GM21723 (cell line): ENCODE data around the gene TYMP.
A peak's percentile ranks its signal among the peaks of the same experiment; 100 is the strongest.

Source experiments
- ATAC-seq: cut with Tn5 transposase; IDR thresholded peaks from one replicate; pipeline ENCODE4 v1.9.1; 2021; ENCODE audit warnings: mild to moderate bottlenecking, moderate library complexity; ENCODE audit not compliant: unreplicated experiment

The TYMP gene

DNA sequence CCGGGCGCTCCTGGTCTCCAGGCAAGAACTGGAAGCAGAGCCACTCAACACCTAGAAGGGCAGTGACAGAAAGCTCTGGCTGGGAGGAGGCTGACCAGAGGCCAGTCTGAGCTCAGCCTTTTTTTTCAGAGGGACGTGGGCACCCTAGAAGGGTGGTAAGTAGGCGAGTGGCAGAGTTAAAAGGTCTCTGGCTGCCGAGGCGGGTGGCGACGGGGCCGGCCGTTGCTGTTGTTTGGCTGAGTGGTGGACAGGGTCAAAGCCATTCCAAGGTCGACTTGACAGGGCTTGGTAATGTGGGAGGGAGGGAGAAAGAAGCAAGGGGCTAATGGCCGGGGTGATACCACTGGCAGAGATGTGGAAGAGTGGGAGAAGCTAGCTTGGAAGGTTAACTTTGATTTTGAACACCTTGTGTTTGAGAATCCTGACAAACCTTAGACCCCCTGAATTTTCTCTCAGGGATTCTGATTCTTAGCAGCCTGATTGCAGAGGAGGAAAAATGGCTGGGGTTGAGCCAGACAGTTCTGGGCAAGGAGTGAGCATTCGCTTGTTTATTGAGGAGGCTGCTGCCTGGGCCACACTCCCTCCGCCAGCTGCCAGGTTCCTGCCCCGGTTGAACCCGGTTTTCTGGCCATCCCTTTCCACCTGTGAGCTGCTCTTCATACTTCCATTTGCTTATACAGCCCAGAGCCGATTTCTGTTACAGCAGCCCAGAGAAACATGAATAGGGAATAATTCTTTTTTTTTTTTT, 33.8 kb upstream of the TYMP start:
- ATAC-seq = peak; percentile 11

DNA sequence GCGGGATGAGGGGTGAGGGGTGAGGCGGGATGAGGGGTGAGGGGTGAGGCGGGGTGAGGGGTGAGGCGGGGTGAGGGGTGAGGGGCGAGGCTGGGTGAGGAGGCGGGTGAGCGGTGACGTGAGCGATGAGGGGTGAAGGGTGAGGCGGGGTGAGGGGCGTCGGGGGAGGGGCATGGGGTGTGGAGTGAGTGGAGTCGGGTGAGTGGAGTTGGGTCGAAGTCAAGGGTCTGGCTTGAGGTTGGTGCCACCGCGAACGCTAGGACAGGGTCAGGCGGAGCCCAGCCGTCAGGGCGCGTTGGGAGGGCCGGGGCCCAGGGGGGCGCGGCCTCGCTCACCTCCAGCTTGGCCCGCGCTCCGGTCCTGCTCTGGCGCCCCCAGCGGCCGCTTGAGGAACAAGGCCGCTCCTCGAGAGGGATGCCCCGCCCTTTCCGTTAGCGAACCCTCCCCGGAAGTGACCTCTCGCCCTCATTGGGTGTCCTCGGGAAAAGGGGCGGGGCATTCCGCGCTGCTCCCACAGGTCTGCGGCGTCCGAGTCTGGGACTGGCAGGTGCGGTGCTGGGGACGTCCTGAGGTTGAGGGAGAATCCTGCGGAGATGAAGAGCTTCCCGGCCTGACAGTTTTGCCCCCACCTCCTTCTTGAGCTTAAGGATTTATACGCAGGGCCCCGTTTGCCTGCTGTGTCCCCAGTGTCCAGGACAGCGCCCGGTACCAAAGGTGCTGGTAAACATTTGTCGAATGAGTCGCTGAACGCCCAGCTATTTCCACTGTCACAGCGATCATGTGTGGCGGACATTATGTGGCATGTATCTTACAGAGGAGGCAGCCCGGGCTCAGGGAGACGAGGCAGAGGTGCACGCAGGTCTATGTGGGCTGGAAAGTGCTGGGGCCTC, 33.0 kb upstream of the TYMP start, which contains the start of gene SYCE3:
Gene SYCE3, minus strand, starts transcription at position 397 of the 890 bp plus-strand sequence. CDS start 6,514 bp downstream, outside the sequence.
- peak; percentile 89 for ATAC-seq

DNA sequence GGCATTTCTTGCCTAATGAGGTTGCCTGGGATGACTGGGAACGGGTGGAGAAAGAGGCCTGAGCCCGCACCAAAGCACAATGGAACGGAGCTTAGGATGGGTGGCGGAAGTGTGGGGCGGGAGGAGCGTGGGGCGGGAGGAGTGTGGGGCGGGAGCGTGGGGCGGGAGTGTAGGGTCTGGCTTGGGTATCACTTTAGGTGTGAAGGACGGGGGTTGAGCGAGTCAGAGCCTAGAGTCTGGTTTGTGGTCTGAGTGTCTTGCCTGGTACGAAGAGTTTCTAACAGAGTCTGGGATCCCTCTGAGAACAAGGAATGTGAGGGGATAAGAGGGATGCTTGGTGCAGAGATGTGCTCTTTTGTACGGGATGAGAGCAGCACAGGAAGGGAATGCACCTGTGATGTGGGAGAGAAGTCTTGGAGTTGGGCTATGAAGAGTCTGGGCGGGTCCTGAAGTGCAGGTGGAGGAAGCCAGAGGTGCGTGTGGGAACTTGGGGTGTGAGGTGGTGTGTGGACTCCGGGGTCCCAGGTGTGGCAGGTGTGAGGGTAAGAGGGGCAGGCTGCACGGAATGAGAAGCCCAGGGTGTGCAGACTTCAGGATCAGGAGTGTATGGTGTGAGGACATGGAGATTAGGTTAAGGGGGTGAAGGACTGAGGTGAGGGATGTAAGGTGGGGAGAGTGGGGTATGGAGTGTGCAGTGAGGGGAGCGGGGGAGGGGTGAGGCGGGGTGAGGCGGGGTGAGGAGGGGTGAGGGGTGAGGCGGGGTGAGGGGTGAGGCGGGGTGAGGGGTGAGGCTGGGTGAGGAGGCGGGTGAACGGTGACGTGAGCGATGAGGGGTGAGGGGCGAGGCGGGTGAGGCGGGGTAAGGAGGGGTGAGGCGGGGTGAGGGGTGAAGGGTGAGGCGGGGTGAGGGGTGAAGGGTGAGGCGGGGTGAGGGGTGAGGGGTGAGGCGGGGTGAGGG, 31.9 kb upstream of the TYMP start:
- no peak for ATAC-seq

DNA sequence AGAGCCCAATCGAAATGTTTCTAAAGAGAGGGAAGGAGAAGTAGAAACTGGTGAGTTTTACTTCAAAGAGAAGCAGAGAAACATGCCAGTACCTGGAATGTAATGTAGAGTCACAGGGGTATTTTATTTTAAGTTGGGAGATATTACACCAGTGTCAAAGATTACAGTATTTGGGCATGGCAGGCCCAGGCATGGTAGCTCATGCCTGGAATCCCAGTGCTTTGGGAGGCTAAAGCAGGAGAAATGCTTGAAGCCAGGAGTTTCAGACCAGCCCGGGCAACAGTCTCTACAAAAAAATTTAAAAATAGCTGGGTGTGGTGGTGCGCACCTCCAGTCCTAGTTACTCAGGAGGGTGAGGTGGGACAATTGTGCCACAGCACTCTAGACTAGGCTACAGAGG, 30.2 kb upstream of the TYMP start:
- no peak for ATAC-seq

DNA sequence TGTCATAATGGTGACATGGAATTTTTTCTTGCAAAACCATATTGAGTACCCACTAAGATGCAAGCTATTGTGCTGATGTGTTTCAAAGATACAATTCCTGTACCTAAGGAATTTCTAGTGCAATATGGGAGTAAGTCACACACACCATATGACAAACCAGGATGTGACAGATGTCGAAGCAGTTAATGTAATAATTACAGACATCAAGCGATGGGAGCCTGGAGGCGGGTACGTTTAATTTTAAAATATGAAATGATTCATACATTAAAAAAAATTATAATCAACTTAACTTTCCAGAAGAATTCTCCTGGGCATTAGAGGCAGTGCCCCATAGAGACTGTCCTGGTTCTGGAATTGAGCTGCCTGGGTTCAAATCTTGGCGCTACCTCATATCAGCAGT, 26.9 kb upstream of the TYMP start:
- ATAC-seq = no peak

DNA sequence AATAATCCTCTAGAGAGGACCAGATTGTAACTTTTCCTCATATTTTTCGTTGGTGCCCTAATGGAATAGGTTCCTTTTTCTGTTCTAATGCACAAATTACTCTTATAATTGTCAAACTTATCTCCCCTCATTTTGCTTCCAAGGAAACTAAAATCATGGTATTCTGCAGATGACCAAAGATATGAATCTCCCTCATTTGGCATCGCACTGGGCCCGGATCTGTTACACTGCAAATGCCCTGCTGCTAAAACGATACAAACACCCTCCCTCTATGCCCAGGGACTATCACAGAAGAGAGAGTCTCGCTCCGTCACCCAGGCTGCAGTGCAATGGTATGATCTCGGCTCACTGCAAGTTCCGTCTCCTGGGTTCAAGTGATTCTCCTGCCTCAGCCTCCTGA, 23.5 kb upstream of the TYMP start:
- ATAC-seq = no peak

DNA sequence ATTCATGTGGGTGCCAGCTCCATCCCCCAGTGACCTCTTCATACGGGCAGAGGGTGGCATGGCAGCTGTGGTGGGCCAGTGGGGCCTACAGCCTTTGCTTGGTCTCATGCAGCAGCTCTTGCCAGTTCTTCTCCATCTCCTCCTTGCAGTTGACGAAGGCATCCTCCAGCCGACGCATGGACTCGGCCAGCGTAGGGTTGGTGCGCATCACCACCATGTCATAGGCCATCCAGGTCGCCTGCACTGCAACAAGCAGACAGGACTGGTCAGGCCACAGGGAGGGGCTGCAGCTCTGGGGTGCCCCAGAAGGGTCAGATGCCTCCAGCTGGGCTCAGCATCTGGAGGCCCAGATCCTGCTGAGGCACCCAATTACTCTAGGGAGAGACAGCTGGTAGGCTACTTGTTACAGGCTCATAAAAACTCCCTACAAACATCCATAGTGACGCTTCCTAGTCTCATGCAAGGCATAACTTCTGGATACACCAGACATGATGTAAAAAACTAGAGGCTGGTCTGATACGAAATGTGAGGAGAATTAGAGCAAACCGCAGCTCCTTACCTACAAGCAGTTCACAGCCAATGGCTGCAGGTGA, 21.4 kb upstream of the TYMP start:
- no peak for ATAC-seq

DNA sequence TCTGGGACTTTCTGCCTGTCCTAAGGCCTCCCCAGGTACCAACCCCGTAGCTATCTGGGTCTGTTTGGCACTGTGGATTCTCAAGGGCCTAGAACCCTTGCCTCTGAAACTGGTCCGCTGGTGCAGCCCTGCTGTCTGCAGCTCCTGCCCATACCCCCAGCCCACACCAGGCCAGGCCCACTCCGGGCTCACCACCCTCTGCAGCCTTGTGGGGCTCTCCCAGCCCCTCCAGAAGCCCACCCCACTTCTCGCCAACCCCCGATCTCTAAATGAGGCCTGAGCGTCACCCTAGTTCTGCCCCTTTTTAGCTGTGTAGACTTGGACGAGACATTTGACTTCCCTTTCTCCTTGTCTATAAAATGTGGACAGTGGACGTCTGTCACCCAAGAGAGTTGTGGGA, 20.6 kb upstream of the TYMP start:
- ATAC-seq = no peak

DNA sequence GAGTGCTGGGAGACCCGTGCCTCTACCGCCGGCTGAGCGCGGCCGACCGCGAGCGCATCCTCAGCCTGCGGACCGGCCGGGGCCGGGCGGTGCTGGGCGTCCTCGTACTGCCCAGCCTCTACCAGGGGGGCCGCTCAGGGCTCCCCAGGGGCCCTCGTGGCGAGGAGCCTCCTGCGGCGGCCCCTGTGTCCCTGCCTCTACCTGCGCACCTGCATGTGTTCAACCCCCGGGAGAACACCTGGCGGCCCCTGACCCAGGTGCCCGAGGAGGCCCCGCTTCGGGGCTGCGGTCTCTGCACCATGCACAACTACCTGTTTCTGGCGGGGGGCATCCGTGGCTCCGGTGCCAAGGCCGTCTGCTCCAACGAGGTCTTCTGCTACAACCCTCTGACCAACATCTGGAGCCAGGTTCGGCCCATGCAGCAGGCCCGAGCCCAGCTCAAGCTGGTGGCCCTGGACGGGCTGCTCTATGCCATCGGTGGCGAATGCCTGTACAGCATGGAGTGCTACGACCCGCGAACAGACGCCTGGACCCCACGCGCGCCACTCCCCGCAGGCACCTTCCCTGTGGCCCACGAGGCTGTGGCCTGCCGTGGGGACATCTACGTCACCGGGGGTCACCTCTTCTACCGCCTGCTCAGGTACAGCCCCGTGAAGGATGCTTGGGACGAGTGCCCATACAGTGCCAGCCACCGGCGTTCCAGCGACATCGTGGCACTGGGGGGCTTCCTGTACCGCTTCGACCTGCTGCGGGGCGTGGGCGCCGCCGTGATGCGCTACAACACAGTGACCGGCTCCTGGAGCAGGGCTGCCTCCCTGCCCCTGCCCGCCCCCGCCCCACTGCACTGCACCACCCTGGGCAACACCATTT, 19.3 kb upstream of the TYMP start:
- ATAC-seq = no peak

DNA sequence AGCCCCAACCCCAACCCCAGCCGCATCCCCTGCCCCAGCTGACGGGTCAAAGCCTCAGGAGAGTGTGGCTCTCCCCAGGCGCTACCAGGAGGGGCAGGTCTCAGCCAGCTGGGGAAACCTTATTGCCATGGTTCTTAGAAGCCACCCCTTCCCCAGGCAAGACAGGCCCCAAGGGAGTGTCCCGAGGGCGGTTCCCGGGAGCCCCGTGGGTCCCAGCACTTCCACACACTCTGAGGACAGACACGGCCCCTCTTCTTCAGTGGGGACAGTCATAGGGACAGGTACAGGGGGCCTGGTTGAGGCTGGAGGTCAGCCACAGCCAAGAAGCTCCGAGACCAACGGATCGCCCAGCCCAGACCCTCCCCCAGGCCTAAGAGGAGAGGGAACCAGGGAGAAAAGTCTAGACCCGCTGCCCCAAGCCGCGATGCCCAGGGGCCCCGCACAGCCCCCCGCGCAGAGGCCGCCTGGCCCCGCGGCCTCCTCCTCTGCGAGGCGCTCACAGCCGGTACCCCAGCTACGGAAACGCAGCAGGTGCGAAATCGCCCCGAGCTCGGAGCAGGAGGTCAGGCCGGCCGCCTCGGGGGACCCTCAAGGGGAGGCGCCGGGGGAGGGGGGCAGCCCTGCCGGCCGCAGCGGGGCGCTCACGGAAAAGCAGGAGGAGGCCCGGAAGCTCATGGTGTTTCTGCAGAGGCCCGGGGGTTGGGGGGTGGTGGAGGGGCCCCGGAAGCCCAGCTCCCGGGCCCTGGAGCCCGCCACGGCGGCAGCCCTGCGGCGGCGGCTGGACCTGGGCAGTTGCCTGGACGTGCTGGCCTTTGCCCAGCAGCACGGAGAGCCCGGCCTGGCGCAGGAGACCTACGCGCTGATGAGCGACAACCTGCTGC, 18.5 kb upstream of the TYMP start:
- ATAC-seq = no peak

DNA sequence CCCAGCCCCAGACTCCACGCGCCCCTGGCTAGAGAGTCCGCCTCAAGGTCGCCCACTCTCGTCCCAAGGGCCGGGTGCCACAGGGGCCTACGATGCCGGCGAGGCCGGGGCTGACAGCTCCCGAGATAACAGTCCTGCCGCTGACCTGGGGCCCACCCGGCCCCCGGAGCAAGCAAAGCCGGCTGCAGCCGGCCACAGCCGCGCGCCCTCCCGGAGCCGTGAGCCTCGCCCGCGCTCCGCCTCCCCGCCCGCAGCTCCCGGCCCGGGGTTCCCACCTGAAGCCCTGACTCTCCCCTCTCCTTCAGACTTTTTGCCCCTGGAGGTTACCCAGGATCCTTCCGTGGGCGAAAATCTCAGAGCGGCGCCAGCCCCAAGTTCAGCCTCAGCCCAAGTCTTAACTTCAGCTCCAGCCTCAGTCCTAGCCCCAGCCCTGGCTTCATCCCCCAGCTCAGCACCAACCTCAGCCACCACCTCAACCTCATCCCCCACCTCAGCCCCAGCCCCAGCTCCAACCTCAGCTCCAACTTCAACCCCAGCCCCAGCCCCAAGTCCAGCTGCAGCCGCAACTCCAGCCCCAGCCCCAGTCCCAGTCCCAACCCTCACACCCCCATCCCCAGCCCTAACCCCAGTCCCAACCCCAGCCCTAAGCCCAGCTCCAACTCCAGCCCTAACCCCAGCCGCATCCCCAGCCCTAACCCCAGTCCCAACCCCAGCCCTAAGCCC, 17.6 kb upstream of the TYMP start:
- no peak for ATAC-seq

DNA sequence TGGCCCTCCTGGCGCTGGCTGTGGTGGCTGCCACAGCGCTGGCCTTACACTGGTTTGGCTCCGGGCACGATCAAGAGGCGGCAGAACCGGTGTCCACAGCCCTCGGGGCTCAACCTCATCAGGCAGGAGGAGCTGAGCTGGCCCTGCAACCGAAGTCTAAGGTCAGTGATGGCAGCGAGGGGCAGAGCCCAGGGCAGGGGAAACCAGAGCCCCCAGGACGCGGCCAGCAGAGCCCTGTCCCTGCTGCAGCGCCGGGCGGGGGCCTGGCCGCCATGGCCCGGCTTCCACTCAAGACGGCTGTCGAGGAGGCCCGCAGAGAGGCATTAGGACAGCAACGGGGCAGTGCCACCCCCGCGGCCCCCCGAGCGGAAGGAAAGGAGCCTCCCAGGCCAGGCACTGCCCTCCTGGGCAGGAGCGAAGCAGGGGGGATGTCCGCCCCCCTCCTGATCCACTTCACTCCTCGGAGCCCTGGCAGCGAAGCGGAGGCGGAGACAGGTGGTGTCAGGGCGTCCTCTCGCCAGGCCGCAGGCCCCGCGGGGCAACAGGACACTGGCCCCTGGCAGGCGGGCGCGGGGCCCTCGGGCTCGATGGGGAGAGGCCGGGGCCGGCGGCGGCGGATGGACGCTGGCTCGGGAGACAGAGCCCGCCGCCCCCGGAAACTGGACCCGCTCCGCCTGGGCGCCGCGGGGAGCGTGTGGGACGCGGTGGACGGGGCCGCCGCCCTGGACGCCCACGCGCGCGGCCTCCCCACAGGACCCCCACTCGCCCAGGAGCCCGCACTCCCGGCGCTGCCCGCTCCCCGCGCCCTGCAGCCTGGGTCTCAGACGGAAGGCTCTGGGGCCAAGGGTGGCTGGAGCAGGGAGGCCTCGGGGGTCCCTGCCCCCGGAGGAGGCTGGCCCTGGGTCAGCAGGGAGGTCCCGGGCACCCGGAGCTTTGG, 16.8 kb upstream of the TYMP start:
- no peak for ATAC-seq

DNA sequence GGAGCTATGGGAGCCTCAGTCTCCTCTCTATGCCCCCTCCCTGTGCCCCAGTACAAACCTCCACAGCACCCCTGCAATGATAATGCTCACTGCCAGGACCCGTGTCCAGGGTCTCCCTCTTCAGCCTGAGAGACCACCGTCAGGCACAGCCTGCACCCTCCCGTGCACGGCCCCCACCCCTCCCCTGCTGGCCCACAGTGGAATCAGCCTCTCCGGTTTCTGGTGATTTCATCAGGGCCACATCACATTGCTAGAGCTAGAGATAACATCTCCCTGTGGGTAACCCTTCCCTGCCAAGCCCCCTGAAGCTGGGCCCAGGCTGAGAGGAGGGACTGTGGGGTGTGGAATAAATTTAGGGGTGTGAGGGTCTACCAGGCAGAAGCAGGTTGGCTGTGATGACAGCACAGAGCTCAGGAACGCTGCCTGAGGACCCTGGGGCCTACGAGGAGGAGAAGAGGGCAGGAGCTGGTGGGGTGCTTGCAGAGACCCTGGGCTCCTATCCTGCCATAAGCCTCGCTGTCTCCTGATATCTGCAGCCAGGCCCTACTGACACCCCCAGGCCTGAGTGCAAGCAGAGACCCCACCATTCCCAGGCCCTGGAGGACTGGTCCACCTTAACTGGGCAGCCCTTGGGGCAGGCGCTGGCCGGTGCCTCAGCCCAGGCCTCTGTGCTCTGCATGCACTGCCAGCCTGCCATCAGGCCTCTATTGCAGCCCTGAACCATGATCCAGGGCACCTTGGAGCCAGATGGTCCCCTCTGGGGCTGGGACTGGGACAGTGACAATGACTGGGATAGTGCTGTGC, 15.9 kb upstream of the TYMP start, which contains the start of gene KLHDC7B:
Gene KLHDC7B, plus strand, starts transcription at position 378 of the 804 bp plus-strand sequence. Its CDS starts 345 bp downstream, at position 723.
- no peak for ATAC-seq

DNA sequence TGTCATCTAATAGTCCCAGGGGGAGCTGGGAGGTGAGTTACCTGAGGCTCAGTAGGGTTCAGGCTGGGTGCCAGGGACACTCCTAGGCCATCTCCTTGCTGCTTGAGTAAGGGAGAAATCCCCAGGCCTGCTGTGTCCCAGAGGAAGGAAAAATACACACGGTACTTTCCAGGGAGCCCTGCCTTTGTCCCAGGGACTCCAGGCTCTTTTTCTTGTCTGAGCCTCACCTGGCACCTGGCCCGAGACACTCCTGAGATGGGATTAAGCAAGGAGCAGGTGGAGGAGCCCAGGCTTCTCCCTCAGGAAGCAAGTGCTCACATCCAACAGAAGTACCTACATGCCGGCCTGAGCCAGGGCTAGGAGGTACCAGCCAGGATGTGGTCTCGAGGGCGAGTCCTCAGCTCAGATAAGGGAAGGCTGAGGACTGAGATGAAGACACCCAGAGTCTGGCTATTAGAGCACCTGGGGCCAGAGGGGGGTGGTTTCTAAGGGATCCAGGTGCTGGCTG, 15.0 kb upstream of the TYMP start:
- no peak for ATAC-seq

DNA sequence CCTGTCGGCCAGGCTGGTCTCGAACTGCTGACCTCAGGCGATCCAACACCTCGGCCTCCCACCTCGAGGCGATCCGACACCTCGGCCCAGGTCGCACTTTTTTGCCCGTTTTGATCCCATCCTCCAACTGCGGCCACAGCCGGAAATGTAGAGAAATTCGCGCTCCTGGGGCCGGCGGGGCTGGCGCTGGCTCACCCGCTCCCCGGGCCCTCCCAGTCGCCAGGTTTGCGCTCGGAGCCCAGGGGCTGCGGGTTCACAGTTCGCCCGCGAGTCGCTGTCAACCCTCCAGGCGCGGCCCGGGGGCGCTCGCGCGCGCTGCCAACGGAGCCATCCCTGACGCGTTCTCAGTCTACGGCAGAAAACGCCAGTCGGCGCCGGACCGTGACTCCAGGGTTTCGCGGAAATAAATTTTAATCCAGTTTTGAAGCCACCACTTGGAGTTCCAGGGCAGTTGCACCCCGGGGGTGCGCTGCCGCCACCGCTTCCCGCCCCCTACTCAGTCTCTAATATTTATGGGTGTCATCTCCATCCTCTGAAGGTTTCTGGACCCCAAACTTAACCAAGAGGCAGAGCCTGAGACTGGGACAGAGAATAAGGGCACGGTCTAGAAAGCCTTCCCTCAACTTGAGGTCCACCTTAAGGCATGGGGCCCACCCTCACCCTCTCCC, 14.4 kb upstream of the TYMP start:
- peak; percentile 32 for ATAC-seq
